Vagina (tissue), 2 donors: ENCODE results near the gene FAM98C. TPM values are rescaled to one million over a fixed set of nuclear protein-coding genes. Genes with fewer than 3 reads are reported as not detected.
"Not testable (repeated sequence)": the region's sequence is repeated elsewhere in the genome, so short reads cannot be mapped to it uniquely, and the experiment has no call there.

Experiments used
- DNase-seq, 2 donors: peaks; one replicate each; pipeline ENCODE4 v3.0.0-alpha.2; 2017; ENCODE audit errors: extremely low spot score in 2 of 2
- H3K27ac ChIP-seq: fragments of 200-600 bp; sonication (generic); one replicate; pipeline ENCODE4 v1.5.1; 2019
- H3K27me3 ChIP-seq: fragments of 200-600 bp; sonication (generic); one replicate; pipeline ENCODE4 v1.5.1; 2019
- H3K36me3 ChIP-seq, 2 donors: fragments of 200-600 bp; sonication (generic); one replicate each; pipeline ENCODE4 v1.5.1; 2017 to 2019
- H3K4me1 ChIP-seq: fragments of 200-600 bp; sonication (generic); one replicate; pipeline ENCODE4 v1.5.1; 2019
- H3K4me3 ChIP-seq, 2 donors: fragments of 200-600 bp; sonication (generic); 1 replicate in 1 of 2; 2 replicates in 1 of 2; pipeline ENCODE4 v1.5.1; 2016 to 2019
- H3K9me3 ChIP-seq: fragments of 200-600 bp; sonication (generic); one replicate; pipeline ENCODE4 v1.5.1; 2019
- POLR2A ChIP-seq, 2 donors: fragments of 450-650 bp; IDR thresholded peaks; one replicate each; pipeline ENCODE4 v1.6.1; 2017; ENCODE audit warnings: antibody characterized with exemption in 2 of 2, mild to moderate bottlenecking in 2 of 2, moderate library complexity in 2 of 2
- POLR2AphosphoS5 ChIP-seq, 2 donors: sonication (generic); formaldehyde crosslinking; IDR thresholded peaks; one replicate each; pipeline ENCODE4 v1.9.0; 2017; ENCODE audit warnings: antibody characterized with exemption in 2 of 2, mild to moderate bottlenecking in 2 of 2, low read depth in 1 of 2; ENCODE audit not compliant: insufficient read depth in 1 of 2
- intact Hi-C: fragments of 100-400 bp; cut with DNase I; formaldehyde crosslinking; loops from one replicate; pipeline ENCODE4 v1.15.1; 2023
- total RNA-seq: library from RNA; depleted of rRNA; stranded (reverse); fragments of >200 nt; gene quantifications from one replicate; pipeline ENCODE4 v1.2.3, GENCODE V29; 2016
- TF ChIP-seq, protein P1 (sequence below), 3 experiments: fragments of 450-650 bp in 2 of 3; fragments of 200-600 bp in 1 of 3; sonication (generic) in 1 of 3; IDR thresholded peaks; one replicate each; pipeline ENCODE4 v1.5.1; 2017 to 2019; ENCODE audit warnings: antibody characterized with exemption in 3 of 3, mild to moderate bottlenecking in 2 of 3, moderate library complexity in 2 of 3

The FAM98C gene
- total RNA-seq, 1 donor from 2014 or later: 32.7 TPM

DNA sequence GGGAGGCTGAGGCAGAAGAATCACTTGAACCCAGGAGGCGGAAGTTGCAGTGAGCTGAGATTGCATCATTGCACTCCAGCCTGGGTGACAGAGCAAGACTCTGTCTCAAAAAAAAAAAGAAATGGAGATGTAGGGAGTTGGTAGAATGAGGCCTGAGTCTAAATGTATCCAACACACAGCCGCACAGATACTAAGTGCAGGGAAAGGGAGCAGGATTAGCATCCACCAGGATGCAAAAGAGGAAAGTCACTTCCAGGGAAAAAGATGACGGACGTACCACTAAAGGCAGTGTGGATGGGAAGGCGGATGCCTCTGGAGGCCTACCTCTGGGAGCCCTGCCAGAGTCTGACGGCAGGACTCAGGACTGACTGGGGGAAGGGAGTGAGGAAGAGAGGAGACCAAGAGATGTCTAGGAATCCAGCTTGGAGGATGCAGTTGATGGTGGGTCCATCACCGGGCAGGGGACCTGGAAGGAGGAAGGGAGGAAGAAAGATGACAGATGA is 6.8 kb downstream of the FAM98C start:
- intact Hi-C loops: loop anchor here (5.0 kb wide), 1 partner anchor 223 kb away; no protein-coding TSS in a partner anchor
- H3K36me3 ChIP-seq: peaks cover 0 to 22% of the 10 kb centered on the region in 2 donors
- no peak for TF ChIP-seq POLR2AphosphoS5 (IDR thresholded peaks at IDR 0.05; ENCODE audit: insufficient read depth in 1 of 2, low read depth in 1 of 2)
- no peak for TF ChIP-seq POLR2A (IDR thresholded peaks at IDR 0.05)
- TF ChIP-seq, protein P1, sequence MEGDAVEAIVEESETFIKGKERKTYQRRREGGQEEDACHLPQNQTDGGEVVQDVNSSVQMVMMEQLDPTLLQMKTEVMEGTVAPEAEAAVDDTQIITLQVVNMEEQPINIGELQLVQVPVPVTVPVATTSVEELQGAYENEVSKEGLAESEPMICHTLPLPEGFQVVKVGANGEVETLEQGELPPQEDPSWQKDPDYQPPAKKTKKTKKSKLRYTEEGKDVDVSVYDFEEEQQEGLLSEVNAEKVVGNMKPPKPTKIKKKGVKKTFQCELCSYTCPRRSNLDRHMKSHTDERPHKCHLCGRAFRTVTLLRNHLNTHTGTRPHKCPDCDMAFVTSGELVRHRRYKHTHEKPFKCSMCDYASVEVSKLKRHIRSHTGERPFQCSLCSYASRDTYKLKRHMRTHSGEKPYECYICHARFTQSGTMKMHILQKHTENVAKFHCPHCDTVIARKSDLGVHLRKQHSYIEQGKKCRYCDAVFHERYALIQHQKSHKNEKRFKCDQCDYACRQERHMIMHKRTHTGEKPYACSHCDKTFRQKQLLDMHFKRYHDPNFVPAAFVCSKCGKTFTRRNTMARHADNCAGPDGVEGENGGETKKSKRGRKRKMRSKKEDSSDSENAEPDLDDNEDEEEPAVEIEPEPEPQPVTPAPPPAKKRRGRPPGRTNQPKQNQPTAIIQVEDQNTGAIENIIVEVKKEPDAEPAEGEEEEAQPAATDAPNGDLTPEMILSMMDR (IDR thresholded peaks at IDR 0.05): no peak
- H3K27me3 ChIP-seq: no peaks in the 10 kb centered on the region
- DNase-seq: no peak
- H3K4me3 ChIP-seq: no peak overlapping the region
- peaks cover 4% of the 10 kb centered on the region for H3K4me1 ChIP-seq
- H3K27ac ChIP-seq: no peak overlapping the region
- no peaks in the 10 kb centered on the region for H3K9me3 ChIP-seq

DNA sequence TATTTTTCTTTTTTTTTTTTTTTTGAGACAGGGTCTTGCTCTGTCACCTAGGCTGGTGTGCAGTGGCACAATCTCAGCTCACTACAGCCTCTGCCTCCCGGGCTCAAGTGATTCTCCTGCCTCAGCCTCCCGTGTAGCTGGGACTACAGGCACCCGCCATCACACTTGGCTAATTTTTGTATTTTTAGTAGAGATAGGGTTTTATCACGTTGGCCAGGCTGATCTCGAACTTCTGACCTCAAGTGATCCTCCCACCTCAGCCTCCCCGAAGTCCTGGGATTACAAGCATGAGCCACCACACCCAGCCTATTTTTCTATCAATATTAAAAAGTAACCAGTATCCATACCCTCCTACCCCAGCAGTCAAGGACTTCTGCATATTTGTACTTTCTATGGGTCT is 7.5 kb downstream of the FAM98C start:
- H3K36me3 ChIP-seq: peaks cover 0 to 15% of the 10 kb centered on the region in 2 donors
- H3K27ac ChIP-seq, H3K4me3 ChIP-seq, H3K4me1 ChIP-seq, H3K9me3 ChIP-seq, H3K27me3 ChIP-seq, DNase-seq: not testable (repeated sequence)
- intact Hi-C loops: loop anchor here (5.0 kb wide), 1 partner anchor 222 kb away; no protein-coding TSS in a partner anchor

DNA sequence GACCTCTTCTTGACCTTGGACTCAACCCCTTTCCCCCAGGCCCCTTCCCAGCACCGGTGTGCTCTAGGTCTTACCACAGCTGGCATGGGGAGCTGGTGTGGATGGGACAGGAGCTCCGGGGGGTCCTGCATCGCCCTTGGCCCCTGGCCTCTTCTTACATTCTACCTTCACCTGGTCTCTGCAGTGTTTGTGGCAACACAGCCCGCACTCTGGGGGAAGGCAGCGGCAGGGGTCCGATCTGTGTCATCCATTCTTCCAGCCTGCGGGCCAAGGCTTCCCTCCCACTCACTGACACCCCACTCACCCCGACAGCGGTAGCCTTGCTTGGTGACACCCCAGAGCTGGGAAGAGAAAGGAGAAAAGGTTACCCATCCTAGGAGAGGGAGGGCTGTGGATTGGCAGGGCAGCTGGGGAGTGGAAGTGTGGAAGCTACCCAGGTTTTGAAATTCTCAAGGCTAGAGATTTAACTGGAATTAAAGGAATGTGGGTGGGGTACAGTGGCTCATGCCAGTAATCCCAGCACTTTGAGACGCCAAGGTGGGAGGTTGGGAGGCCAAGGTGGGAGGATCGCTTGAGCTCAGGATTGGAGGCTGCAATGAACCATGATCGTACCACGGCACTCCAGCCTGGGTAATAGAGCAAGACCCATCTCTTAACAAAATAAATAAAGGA is 8.3 kb downstream of the FAM98C start:
- intact Hi-C loops: loop anchor here (5.0 kb wide), 1 partner anchor 221 kb away; no protein-coding TSS in a partner anchor

DNA sequence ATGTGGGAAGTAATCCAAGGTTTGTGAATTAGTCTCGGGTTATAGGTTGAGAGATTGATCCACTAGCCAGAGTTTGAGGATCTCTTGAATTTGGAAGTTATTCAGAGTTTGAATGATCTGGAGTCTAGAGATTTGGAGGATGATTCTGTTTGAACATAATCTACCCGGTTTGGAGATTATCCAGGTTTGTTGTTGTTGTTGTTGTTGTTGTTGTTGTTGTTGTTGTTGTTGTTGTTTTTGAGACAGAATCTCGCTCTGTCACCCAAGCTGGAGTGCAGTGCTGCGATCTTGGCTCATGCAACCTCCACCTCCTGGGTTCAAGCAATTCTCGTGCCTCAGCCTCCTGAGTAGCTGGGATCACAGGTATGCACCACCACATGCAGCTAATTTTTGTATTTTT is 9.0 kb downstream of the FAM98C start:
- H3K27me3 ChIP-seq, DNase-seq, H3K36me3 ChIP-seq, H3K9me3 ChIP-seq, H3K4me3 ChIP-seq, H3K27ac ChIP-seq, H3K4me1 ChIP-seq: not testable (repeated sequence)
- intact Hi-C loops: loop anchor here (5.0 kb wide), 1 partner anchor 220 kb away; no protein-coding TSS in a partner anchor

More for the DNA sequence above, 8.3 kb downstream of the FAM98C start:
- Histone ChIP-seq H3K27ac (no peak overlapping the region), H3K36me3 (peaks cover 0 to 8% of the 10 kb centered on the region in 2 donors), H3K9me3 (no peaks in the 10 kb centered on the region), H3K4me3 (no peak overlapping the region), H3K27me3 (no peaks in the 10 kb centered on the region), H3K4me1 (no peaks in the 10 kb centered on the region)
- TF ChIP-seq, protein P1 (IDR thresholded peaks at IDR 0.05): no peak
- TF ChIP-seq POLR2A (IDR thresholded peaks at IDR 0.05) (no peak), POLR2AphosphoS5 (IDR thresholded peaks at IDR 0.05; ENCODE audit: insufficient read depth in 1 of 2, low read depth in 1 of 2) (no peak)
- DNase-seq: no peak

DNA sequence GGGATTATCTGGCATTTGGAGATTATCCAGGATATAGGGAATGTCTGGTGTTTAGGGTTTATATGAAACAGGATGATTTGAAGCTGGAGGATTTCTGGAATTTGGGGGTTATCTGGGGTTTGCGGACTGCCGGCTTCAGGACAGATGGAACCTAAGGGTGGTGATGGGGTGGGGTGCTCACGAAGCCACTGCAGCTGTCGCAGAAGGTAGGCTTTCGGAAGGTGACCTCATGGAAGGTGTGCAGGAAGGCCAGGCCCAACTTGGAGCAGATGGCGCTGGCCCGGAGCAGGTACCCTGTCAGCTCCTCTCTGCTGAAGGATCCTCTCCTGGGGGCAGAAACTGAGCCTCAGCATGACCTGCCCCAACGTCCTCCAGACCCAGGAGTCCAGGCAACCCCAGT is 9.6 kb downstream of the FAM98C start:
- no peaks in the 10 kb centered on the region for H3K36me3 ChIP-seq
- H3K27ac ChIP-seq: no peak overlapping the region
- H3K4me3 ChIP-seq: no peak overlapping the region
- no peak for DNase-seq
- peaks cover 1% of the 10 kb centered on the region for H3K4me1 ChIP-seq
- no peaks in the 10 kb centered on the region for H3K27me3 ChIP-seq
- no peak for TF ChIP-seq POLR2A (IDR thresholded peaks at IDR 0.05)
- TF ChIP-seq, protein P1 (IDR thresholded peaks at IDR 0.05): no peak
- no peak for TF ChIP-seq POLR2AphosphoS5 (IDR thresholded peaks at IDR 0.05; ENCODE audit: insufficient read depth in 1 of 2, low read depth in 1 of 2)
- no peaks in the 10 kb centered on the region for H3K9me3 ChIP-seq
- intact Hi-C loops: loop anchor here (5.0 kb wide), 1 partner anchor 220 kb away; no protein-coding TSS in a partner anchor

DNA sequence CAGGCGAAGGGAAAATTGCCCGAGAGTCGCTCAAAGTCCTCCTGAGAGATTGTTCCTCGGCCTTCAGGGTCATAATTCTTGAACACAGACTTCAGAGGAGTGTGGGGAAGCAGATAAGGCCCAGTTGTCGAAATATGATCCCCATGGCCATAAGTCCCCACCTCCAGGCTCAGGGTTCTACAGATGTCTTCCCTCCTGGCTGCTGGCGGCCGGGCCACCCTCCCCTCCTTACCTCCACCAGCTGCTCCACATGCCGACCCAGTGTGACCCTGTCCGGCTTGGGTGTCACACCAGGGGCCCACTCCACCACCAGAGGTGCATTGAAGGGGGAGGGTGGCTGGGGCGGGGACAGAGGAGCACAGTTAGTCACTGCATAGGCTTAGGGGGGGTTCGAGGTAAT is 10.1 kb downstream of the FAM98C start:
- no peak for DNase-seq
- H3K4me1 ChIP-seq: peaks cover 6% of the 10 kb centered on the region
- no peaks in the 10 kb centered on the region for H3K36me3 ChIP-seq
- H3K27ac ChIP-seq: no peak overlapping the region
- no peak overlapping the region for H3K4me3 ChIP-seq
- no peaks in the 10 kb centered on the region for H3K9me3 ChIP-seq
- TF ChIP-seq, protein P1 (IDR thresholded peaks at IDR 0.05): no peak
- no peak for TF ChIP-seq POLR2A (IDR thresholded peaks at IDR 0.05)
- TF ChIP-seq POLR2AphosphoS5 (IDR thresholded peaks at IDR 0.05; ENCODE audit: insufficient read depth in 1 of 2, low read depth in 1 of 2): no peak
- no peaks in the 10 kb centered on the region for H3K27me3 ChIP-seq
- intact Hi-C loops: loop anchor here (5.0 kb wide), 1 partner anchor 219 kb away; no protein-coding TSS in a partner anchor
